Activated CD4-positive, alpha-beta memory T cell treated with anti-CD3 and anti-CD28 coated beads for 36 hours (primary cell): Measurements from ENCODE around the gene KLHL35. TPM values are rescaled to one million over a fixed set of nuclear protein-coding genes. Genes with fewer than 3 reads are reported as not detected.
A peak's percentile ranks its signal among the peaks of the same experiment; 100 is the strongest.

Source experiments
- CTCF ChIA-PET: fragments of 350-600 bp; sonication (Branson Sonifier 250); formaldehyde crosslinking; loops from one replicate; lab custom pipeline; 2021; ENCODE audit warnings: antibody characterized with exemption, inconsistent platforms; lab: Charles Lee
- POLR2A ChIA-PET: fragments of 350-600 bp; sonication (Branson Sonifier 250); formaldehyde crosslinking; loops from one replicate; lab custom pipeline; 2021; ENCODE audit warnings: antibody characterized with exemption; lab: Charles Lee
- DNase-seq: peaks from one replicate; pipeline ENCODE4 v3.0.0-alpha.2; 2020
- H3K27ac Mint-ChIP-seq: one replicate; pipeline ENCODE4 v1.8.0; 2021; ENCODE audit warnings: mixed read lengths
- H3K27me3 Mint-ChIP-seq: one replicate; pipeline ENCODE4 v1.8.0; 2021; ENCODE audit warnings: mixed read lengths
- H3K36me3 Mint-ChIP-seq: one replicate; pipeline ENCODE4 v1.8.0; 2021; ENCODE audit warnings: mixed read lengths
- H3K4me1 Mint-ChIP-seq: one replicate; pipeline ENCODE4 v1.8.0; 2021; ENCODE audit warnings: low read depth, mixed read lengths
- H3K4me3 Mint-ChIP-seq: one replicate; pipeline ENCODE4 v1.8.0; 2021; ENCODE audit warnings: mild to moderate bottlenecking, mixed read lengths
- H3K9me3 Mint-ChIP-seq: one replicate; pipeline ENCODE4 v1.8.0; 2021; ENCODE audit warnings: mixed read lengths
- intact Hi-C: fragments of 100-400 bp; cut with micrococcal nuclease; formaldehyde crosslinking; loops from one replicate; pipeline ENCODE4 v1.15.1; 2023
- total RNA-seq, 2 experiments: library from RNA; stranded (reverse); gene quantifications; one replicate each; pipeline ENCODE4 v1.2.3, GENCODE V29; 2021

The KLHL35 gene
- total RNA-seq, 2 experiments from 2014 or later: 0.12 to 0.51 TPM

GRCh38 chr11:75449271-75449670 is 16.3 kb upstream of the KLHL35 start:
- Mint-ChIP-seq H3K4me3 (no peak overlapping the region), H3K9me3 (no peaks in the 10 kb centered on the region), H3K27ac (no peak overlapping the region), H3K4me1 (no peaks in the 10 kb centered on the region), H3K27me3 (no peaks in the 10 kb centered on the region), H3K36me3 (peaks cover 5% of the 10 kb centered on the region)
- ChIA-PET POLR2A (no interaction called here), CTCF (interaction anchor here (1.3 to 1.4 kb wide), 2 partner anchors 80 to 100 kb away, joined by 3 to 4 read pairs; no protein-coding TSS in a partner anchor)
- intact Hi-C loops: loop anchor here (5.0 kb wide), 1 partner anchor 62 kb away; no protein-coding TSS in a partner anchor
- no peak for DNase-seq

- Mint-ChIP-seq H3K27ac (no peak overlapping the region), H3K27me3 (no peaks in the 10 kb centered on the region), H3K4me1 (no peaks in the 10 kb centered on the region), H3K36me3 (peaks cover 3% of the 10 kb centered on the region), H3K4me3 (no peak overlapping the region), H3K9me3 (no peaks in the 10 kb centered on the region)
- intact Hi-C loops: loop anchor here (5.0 kb wide), 1 partner anchor 60 kb away; no protein-coding TSS in a partner anchor
- CTCF ChIA-PET: interaction anchor here (5.0 kb wide), 1 partner anchor 83 kb away, joined by 171 read pairs; no protein-coding TSS in a partner anchor
- POLR2A ChIA-PET: no interaction called here
- no peak for DNase-seq
Measured at GRCh38 chr11:75447415-75447814, 14.4 kb upstream of the KLHL35 start.

- Mint-ChIP-seq H3K36me3 (no peaks in the 10 kb centered on the region), H3K9me3 (no peaks in the 10 kb centered on the region), H3K4me3 (no peak overlapping the region), H3K27ac (no peak overlapping the region), H3K27me3 (no peaks in the 10 kb centered on the region), H3K4me1 (no peaks in the 10 kb centered on the region)
- peak; percentile 80 for DNase-seq
- intact Hi-C loops: loop anchor here (1.0 to 5.0 kb wide), 2 partner anchors 58 to 87 kb away; no protein-coding TSS in a partner anchor
- CTCF ChIA-PET: interaction anchor here (0.7 to 5.0 kb wide), 27 partner anchors 10 to 145 kb away, joined by 3 to 171 read pairs (median 4); partner anchors contain the start of gene GDPD5
- POLR2A ChIA-PET: no interaction called here
Measured at GRCh38 chr11:75445315-75445953, 12.4 kb upstream of the KLHL35 start.

- CTCF ChIA-PET: interaction anchor here (2.6 to 5.0 kb wide), 4 partner anchors 8 to 135 kb away, joined by 13 to 171 read pairs (median 20); partner anchors contain the start of gene GDPD5
- POLR2A ChIA-PET: no interaction called here
- no peaks in the 10 kb centered on the region for H3K36me3 Mint-ChIP-seq
- intact Hi-C loops: no loop called here
- no peak overlapping the region for H3K27ac Mint-ChIP-seq
- no peak overlapping the region for H3K4me3 Mint-ChIP-seq
- H3K9me3 Mint-ChIP-seq: no peaks in the 10 kb centered on the region
- no peaks in the 10 kb centered on the region for H3K4me1 Mint-ChIP-seq
- DNase-seq: no peak
- H3K27me3 Mint-ChIP-seq: no peaks in the 10 kb centered on the region
Measured at GRCh38 chr11:75443043-75443442, 10.0 kb upstream of the KLHL35 start.

GRCh38 chr11:75442161-75442885 is 9.3 kb upstream of the KLHL35 start:
- POLR2A ChIA-PET: no interaction called here
- Mint-ChIP-seq H3K27me3 (no peaks in the 10 kb centered on the region), H3K4me1 (no peaks in the 10 kb centered on the region), H3K4me3 (no peak overlapping the region), H3K36me3 (no peaks in the 10 kb centered on the region), H3K9me3 (no peaks in the 10 kb centered on the region), H3K27ac (no peak overlapping the region)
- CTCF ChIA-PET: interaction anchor here (3.2 to 5.0 kb wide), 2 partner anchors 9 to 89 kb away, joined by 13 to 171 read pairs; no protein-coding TSS in a partner anchor
- no peak for DNase-seq
- intact Hi-C loops: no loop called here

- no peaks in the 10 kb centered on the region for H3K4me1 Mint-ChIP-seq
- H3K27me3 Mint-ChIP-seq: no peaks in the 10 kb centered on the region
- no peaks in the 10 kb centered on the region for H3K36me3 Mint-ChIP-seq
- intact Hi-C loops: no loop called here
- no peaks in the 10 kb centered on the region for H3K9me3 Mint-ChIP-seq
- H3K27ac Mint-ChIP-seq: no peak overlapping the region
- H3K4me3 Mint-ChIP-seq: no peak overlapping the region
- POLR2A ChIA-PET: no interaction called here
- CTCF ChIA-PET: interaction anchor here (3.2 kb wide), 1 partner anchor 9 kb away, joined by 13 read pairs; no protein-coding TSS in a partner anchor
- DNase-seq: no peak
Measured at GRCh38 chr11:75441804-75442132, 8.8 kb upstream of the KLHL35 start.

- Mint-ChIP-seq H3K4me1 (no peaks in the 10 kb centered on the region), H3K4me3 (no peak overlapping the region), H3K27ac (no peak overlapping the region), H3K36me3 (no peaks in the 10 kb centered on the region), H3K9me3 (no peaks in the 10 kb centered on the region), H3K27me3 (no peaks in the 10 kb centered on the region)
- ChIA-PET POLR2A (no interaction called here), CTCF (interaction anchor here (3.2 kb wide), 1 partner anchor 10 kb away, joined by 13 read pairs; no protein-coding TSS in a partner anchor)
- intact Hi-C loops: no loop called here
- no peak for DNase-seq
Measured at GRCh38 chr11:75440960-75441803, 8.2 kb upstream of the KLHL35 start.

- H3K27me3 Mint-ChIP-seq: no peaks in the 10 kb centered on the region
Measured at GRCh38 chr11:75439495-75440120, 6.6 kb upstream of the KLHL35 start.

GRCh38 chr11:75439026-75439425 is 6.0 kb upstream of the KLHL35 start:
- no peaks in the 10 kb centered on the region for H3K4me1 Mint-ChIP-seq
- intact Hi-C loops: no loop called here
- no peak overlapping the region for H3K27ac Mint-ChIP-seq
- peaks cover 2% of the 10 kb centered on the region for H3K36me3 Mint-ChIP-seq
- ChIA-PET CTCF (interaction anchor here (1.5 kb wide), 1 partner anchor 95 kb away, joined by 7 read pairs; no protein-coding TSS in a partner anchor), POLR2A (no interaction called here)
- no peak for DNase-seq
- no peaks in the 10 kb centered on the region for H3K9me3 Mint-ChIP-seq
- no peaks in the 10 kb centered on the region for H3K27me3 Mint-ChIP-seq
- no peak overlapping the region for H3K4me3 Mint-ChIP-seq

More at GRCh38 chr11:75439495-75440120, 6.6 kb upstream of the KLHL35 start:
- H3K9me3 Mint-ChIP-seq: no peaks in the 10 kb centered on the region
- H3K27ac Mint-ChIP-seq: no peak overlapping the region
- ChIA-PET POLR2A (no interaction called here), CTCF (interaction anchor here (0.9 to 3.2 kb wide), 3 partner anchors 11 to 94 kb away, joined by 3 to 13 read pairs (median 7); no protein-coding TSS in a partner anchor)
- no peaks in the 10 kb centered on the region for H3K4me1 Mint-ChIP-seq
- peaks cover 2% of the 10 kb centered on the region for H3K36me3 Mint-ChIP-seq
- intact Hi-C loops: no loop called here
- DNase-seq: no peak
- no peak overlapping the region for H3K4me3 Mint-ChIP-seq

GRCh38 chr11:75437966-75438659 is 5.1 kb upstream of the KLHL35 start:
- Mint-ChIP-seq H3K27ac (no peak overlapping the region), H3K36me3 (peaks cover 2% of the 10 kb centered on the region), H3K4me1 (no peaks in the 10 kb centered on the region), H3K4me3 (no peak overlapping the region), H3K9me3 (no peaks in the 10 kb centered on the region), H3K27me3 (peaks cover 4% of the 10 kb centered on the region)
- POLR2A ChIA-PET: no interaction called here
- no peak for DNase-seq
- intact Hi-C loops: no loop called here
- CTCF ChIA-PET: no interaction called here

- Mint-ChIP-seq H3K27ac (no peak overlapping the region), H3K27me3 (peaks cover 13% of the 10 kb centered on the region), H3K4me1 (peaks cover 2% of the 10 kb centered on the region), H3K36me3 (peaks cover 2% of the 10 kb centered on the region), H3K9me3 (no peaks in the 10 kb centered on the region), H3K4me3 (no peak overlapping the region)
- POLR2A ChIA-PET: interaction anchor here (0.6 kb wide), 1 partner anchor 644 kb away, joined by 4 read pairs; no protein-coding TSS in a partner anchor
- intact Hi-C loops: no loop called here
- CTCF ChIA-PET: no interaction called here
- no peak for DNase-seq
Measured at GRCh38 chr11:75436806-75437205, 3.8 kb upstream of the KLHL35 start.
